ENCODE results near the gene CHMP3.

DNA sequence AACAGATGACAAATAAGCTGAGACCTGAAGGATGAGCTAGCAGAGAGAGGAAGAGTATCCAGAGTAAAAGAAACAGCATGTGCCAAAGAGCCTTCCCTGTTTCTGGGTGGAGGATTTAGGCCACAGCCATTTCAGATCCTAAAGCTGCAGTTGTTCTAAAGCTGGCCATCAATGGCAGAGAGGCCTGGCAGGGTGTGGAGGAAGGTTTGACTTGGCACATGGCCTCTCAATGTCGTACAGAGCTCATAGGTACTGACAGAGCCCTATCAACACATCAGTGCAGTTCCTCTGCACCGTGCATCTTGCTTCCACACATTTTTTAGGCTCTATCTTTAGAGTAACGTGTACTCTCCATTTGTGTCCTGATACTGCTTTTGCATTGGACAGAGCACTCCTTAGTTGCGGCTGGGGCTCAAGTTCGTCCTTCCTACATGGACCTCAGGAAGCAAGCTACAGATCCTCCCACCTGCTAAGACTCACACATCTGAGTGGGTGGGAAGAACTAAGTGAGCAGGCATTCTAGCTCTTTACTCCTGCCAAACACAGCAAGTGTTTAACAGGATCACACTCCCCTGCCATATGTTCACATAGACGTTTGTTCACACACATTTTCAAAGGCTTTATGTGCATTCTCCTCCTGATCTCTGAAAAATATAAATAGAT, 3.0 kb upstream of the CHMP3 start:
- TF ChIP-seq POLR2A (IDR thresholded peaks at IDR 0.05; ENCODE audit: low read depth, low read length) (no peak), POU2F2 (IDR thresholded peaks at IDR 0.05; ENCODE audit: low read depth, low read length) (no peak), TAF1 (IDR thresholded peaks at IDR 0.05; ENCODE audit: low read depth, low read length) (no peak)

Data from GM12891 (cell line).